Measurements from ENCODE around the gene CPNE2.

DNA sequence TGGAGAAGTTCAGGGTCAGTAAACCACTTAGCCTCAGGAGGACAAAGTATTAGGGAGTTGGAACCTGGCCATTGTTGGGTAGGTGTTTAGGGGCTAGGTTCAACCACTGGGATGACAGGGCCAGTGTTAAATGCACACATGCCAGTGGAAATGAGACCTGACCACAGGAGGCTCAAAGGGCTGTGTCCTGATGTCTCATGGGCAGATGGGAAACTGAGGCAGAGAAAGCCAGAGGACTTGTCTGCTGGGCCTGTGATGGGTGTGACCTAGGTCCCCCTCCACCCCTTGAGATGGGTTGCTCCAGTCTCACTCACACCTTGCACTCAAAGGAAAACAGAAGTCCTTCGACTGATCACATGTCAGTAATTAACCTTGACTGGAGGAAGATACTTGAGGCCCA, 16.0 kb downstream of the CPNE2 start:
- TF ChIP-seq, protein P1, sequence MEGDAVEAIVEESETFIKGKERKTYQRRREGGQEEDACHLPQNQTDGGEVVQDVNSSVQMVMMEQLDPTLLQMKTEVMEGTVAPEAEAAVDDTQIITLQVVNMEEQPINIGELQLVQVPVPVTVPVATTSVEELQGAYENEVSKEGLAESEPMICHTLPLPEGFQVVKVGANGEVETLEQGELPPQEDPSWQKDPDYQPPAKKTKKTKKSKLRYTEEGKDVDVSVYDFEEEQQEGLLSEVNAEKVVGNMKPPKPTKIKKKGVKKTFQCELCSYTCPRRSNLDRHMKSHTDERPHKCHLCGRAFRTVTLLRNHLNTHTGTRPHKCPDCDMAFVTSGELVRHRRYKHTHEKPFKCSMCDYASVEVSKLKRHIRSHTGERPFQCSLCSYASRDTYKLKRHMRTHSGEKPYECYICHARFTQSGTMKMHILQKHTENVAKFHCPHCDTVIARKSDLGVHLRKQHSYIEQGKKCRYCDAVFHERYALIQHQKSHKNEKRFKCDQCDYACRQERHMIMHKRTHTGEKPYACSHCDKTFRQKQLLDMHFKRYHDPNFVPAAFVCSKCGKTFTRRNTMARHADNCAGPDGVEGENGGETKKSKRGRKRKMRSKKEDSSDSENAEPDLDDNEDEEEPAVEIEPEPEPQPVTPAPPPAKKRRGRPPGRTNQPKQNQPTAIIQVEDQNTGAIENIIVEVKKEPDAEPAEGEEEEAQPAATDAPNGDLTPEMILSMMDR (IDR thresholded peaks at IDR 0.05) = no peak
- no peak for TF ChIP-seq EP300 (IDR thresholded peaks at IDR 0.05)
